GM18951 (cell line): Measurements from ENCODE around the gene MAGI2.

ENCODE experiments used
- POLR2A ChIP-seq: IDR thresholded peaks from 4 replicates; pipeline ENCODE4 v1.6.1; 2011; ENCODE audit warnings: mild to moderate bottlenecking; ENCODE audit not compliant: insufficient read length, insufficient read depth; ENCODE audit errors: extremely low read depth
- in situ Hi-C: fragments of 300-500 bp; cut with MboI; formaldehyde crosslinking; loops from one replicate; pipeline ENCODE4 v1.12.0; 2022; ENCODE audit warnings: low sequenced_read_pairs, mixed read lengths, inconsistent platforms; ENCODE audit not compliant: unreplicated experiment

MAGI2 gene

DNA sequence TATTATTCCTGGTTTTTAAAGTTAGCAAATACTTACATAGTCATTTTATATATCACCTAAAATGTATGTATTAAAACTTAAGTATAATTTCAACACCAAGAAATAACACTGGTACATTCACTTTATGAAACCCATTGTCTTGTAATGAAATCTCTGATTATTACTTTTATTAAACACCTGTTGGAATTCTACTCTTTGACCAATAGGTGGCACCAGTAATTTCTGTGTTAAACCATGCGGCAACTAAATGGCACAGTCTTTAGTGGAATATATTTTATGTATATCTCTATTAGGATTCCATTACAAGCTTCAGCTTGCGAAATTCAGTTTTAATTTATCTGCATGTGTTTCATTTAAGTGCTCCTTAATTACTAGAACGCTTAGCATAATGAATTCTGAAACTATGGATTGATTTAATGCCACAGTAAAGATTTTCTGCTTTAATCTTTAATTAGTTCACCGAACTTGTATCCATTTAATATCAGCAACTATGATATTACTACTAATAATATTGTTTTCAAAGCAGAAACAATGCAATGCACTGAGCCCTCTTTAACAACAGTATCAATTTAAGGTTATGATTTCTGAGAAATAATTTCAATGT lies 181.3 kb downstream of the MAGI2 start:
- no peak for TF ChIP-seq POLR2A
- in situ Hi-C loops, result no loop called here

DNA sequence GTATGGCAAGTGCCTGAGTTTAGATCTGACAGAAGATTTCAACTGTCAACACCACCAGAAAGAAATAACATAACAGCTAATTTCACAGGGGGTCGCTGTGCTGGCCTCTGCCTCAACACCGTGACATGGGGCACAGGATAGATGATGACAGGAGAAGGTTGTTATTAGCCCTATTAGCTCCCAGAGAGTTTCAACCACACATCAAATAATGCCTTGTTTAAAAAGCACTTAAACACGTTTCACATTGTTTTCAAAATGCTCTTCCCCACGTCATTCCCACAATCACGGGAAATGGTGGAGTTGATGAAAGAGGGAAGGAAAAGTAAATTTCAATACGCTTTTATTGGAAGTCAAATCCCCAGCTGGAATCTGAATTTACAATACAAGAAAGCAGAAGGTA lies 184.7 kb downstream of the MAGI2 start:
- in situ Hi-C loops, result no loop called here
- no peak for TF ChIP-seq POLR2A

- no peak for TF ChIP-seq POLR2A
- in situ Hi-C loops, result no loop called here
Observed at GRCh38 chr7:79258826-79259225, 194.6 kb downstream of the MAGI2 start.

DNA sequence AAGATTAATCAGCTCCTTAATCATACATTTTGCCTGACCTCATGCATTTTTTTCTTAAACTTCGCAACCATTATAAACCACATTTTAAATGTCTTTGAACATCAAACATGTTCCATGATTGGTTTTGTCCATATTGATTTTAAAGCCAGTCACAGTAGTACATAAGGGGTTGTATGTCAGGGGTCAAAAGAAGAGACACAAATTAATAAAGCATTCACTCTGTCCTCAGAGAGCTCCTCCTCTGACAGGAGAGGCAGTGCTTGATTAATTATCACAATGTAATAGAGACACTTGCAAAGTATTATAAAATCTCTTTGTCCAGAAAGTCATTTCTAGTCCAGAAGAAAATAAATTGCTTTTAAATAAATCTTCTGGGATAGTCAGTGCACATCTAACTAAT lies 195.5 kb downstream of the MAGI2 start:
- in situ Hi-C loops, result no loop called here
- TF ChIP-seq POLR2A, result no peak

DNA sequence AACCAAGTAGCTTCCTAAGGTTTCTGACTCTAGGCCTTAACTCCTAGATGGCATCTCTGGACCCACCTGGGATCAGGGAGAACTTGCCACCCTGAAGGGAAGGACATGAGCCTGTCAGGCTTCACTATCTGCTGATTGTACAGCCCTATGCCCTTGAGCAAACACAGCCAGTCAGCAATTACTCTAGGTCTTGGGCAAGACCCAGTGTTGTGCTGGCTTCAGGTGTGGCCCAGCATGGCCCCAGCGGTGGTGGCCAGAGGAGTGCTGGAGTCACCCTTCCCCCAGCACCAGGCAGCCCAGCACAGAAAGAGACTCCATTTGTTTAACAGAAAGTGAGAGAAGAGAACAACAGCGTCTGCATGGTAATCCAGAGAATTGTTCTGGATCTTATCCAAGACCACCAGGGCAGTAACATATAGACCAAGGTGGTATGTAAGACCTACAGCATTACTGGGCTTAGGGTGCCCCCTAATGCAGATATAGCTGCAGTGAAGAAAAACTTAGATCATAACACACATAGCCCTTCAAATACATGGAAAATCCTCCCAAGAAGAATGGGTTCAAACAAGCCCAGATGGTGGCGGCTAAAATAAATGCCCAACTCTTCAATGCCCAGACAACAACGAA lies 207.7 kb downstream of the MAGI2 start:
- TF ChIP-seq POLR2A, result no peak
- in situ Hi-C loops, result no loop called here

- in situ Hi-C loops, result no loop called here
Observed at GRCh38 chr7:79244482-79244881, 209.0 kb downstream of the MAGI2 start.

DNA sequence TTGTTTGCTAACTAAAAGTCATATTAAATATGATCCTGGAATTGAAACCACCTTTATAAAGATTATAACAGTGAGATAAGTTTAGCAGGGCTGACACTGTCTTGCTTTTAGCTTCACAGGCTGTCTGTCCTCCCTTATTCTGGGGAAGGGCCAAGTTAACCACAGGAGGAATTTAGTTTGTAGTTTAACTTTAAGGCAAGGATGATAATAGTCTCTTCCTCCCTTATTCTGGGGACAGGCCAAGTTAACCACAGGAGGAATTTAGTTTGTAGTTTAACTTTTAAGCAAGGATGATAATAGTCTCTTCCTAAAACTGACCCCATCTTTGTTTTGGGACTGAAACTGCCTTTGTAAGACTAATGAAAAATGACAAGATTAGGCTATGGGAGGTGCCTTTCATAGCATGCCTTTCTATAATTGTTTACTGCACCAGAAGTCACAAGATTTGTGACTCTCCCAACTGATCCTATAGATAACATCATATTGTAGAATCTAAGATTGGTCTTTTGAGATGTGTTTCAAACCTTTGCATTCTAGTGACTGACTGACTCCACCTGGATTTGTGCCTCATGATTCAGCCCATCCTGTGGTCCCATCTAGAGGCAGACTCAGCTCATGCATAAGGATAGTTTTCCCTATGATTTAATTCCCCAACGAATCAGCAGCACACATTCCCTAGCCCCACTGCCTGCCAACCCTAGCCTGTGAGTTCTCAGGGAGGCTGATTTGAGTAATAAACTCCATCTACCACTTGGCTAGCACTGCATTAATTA lies 212.0 kb downstream of the MAGI2 start:
- no peak for TF ChIP-seq POLR2A
- in situ Hi-C loops, result no loop called here

More at GRCh38 chr7:79244482-79244881, 209.0 kb downstream of the MAGI2 start:
- no peak for TF ChIP-seq POLR2A

DNA sequence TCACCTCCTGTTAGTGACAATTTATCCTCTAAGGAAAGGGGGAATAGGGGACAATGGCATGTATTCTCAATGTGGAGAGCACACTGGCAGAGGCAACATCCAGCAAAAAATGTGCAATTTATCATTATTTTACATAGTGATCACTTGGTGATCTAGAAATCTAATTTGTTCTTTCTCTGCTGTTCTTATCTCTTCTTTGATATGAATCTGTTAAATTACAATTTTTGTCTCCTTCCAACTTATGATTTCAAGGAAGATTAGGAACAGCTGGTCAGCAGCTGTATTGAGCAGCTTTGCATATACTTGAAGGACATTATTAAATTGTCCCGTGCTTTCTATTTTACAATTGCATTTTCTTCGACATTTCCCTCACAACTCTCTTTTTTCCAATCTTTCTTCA lies 213.1 kb downstream of the MAGI2 start:
- in situ Hi-C loops, result no loop called here
- no peak for TF ChIP-seq POLR2A

GRCh38 chr7:79236352-79237028 lies 217.0 kb downstream of the MAGI2 start:
- in situ Hi-C loops, result no loop called here
- no peak for TF ChIP-seq POLR2A

- TF ChIP-seq POLR2A, result no peak
- in situ Hi-C loops, result no loop called here
Observed at GRCh38 chr7:79227044-79227443, 226.4 kb downstream of the MAGI2 start.

- in situ Hi-C loops, result no loop called here
- no peak for TF ChIP-seq POLR2A
Observed at GRCh38 chr7:79221211-79221610, 232.3 kb downstream of the MAGI2 start.

DNA sequence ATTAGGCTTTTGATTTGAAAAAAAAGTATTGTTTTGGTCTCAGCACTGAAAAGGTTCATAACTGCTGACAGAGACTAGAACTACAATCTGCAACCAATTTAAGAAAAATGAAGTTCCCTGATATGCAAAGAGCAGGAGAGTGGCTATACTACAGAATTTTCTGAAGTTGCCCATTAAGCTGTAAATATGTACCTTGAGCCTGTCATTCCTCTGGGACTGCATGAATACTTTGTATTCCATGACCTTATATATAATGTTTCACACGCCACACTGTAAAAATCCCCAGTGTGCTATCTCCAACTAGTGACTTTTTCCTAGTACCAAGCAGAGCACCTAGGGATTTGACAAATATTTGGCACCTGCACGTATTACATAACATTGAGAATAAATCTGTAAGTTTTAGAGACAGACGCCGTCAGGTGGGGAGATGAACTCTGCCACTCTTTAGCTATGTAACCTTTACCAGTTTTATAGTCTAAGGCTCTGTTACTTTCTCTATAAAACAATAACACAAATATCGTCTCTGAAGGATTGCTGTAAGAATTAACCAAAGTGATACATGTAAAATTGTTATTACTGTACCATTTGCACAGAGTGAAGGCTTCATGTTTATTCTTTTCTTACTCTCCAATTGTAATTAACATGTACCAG lies 235.4 kb downstream of the MAGI2 start:
- TF ChIP-seq POLR2A, result no peak
- in situ Hi-C loops, result no loop called here

GRCh38 chr7:79217468-79217867 lies 236.0 kb downstream of the MAGI2 start:
- in situ Hi-C loops, result no loop called here
- no peak for TF ChIP-seq POLR2A

- no peak for TF ChIP-seq POLR2A
- in situ Hi-C loops, result no loop called here
Observed at GRCh38 chr7:79216236-79216635, 237.2 kb downstream of the MAGI2 start.
